Epithelial cell of esophagus (primary cell): ENCODE measurements around the gene NDST3.

Experiments used
- DNase-seq: peaks from one replicate; pipeline ENCODE4 v3.0.0; 2010; ENCODE audit warnings: low read depth
- H3K4me3 ChIP-seq: 2 replicates; pipeline ENCODE4 v1.5.1; 2011; ENCODE audit warnings: mild to moderate bottlenecking, low read length, control low read depth
- TF ChIP-seq, protein P1 (sequence below): IDR thresholded peaks from 2 replicates; pipeline ENCODE4 v1.5.1; 2011; ENCODE audit warnings: low read depth, mild to moderate bottlenecking, low read length, control low read depth, inconsistent platforms; ENCODE audit not compliant: insufficient read depth; ENCODE audit errors: missing control alignments

The NDST3 gene

GRCh38 chr4:118282692-118283091 lies 248.4 kb downstream of the NDST3 start:
- DNase-seq, result peak; percentile 90
- TF ChIP-seq, protein P1, sequence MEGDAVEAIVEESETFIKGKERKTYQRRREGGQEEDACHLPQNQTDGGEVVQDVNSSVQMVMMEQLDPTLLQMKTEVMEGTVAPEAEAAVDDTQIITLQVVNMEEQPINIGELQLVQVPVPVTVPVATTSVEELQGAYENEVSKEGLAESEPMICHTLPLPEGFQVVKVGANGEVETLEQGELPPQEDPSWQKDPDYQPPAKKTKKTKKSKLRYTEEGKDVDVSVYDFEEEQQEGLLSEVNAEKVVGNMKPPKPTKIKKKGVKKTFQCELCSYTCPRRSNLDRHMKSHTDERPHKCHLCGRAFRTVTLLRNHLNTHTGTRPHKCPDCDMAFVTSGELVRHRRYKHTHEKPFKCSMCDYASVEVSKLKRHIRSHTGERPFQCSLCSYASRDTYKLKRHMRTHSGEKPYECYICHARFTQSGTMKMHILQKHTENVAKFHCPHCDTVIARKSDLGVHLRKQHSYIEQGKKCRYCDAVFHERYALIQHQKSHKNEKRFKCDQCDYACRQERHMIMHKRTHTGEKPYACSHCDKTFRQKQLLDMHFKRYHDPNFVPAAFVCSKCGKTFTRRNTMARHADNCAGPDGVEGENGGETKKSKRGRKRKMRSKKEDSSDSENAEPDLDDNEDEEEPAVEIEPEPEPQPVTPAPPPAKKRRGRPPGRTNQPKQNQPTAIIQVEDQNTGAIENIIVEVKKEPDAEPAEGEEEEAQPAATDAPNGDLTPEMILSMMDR, result no peak
- H3K4me3 ChIP-seq, result no peak overlapping the region

- H3K4me3 ChIP-seq, result no peak overlapping the region
- TF ChIP-seq, protein P1, result no peak
- DNase-seq, result peak; percentile 55
Measured at GRCh38 chr4:118284169-118284568, 249.9 kb downstream of the NDST3 start.

DNA sequence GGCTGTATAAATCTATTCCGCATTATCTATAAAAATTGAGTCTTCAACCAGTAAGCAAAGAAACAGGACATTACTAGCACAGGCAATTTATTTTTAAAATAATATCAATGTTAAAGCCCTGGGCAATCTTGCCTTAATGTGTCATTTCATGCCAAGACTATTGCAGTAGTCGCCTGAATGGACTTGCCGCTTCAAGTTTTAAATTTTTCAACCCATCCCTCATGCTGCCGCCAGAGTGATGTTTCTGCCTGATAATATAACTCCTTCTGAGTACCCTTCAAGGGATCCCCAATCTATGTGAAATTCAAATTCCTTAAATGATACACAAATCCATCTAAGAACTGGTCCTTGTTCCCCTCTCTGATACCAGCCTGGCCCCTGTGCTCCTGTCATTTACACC lies 251.6 kb downstream of the NDST3 start:
- peak; percentile 59 for DNase-seq
- no peak overlapping the region for H3K4me3 ChIP-seq
- TF ChIP-seq, protein P1, result no peak

DNA sequence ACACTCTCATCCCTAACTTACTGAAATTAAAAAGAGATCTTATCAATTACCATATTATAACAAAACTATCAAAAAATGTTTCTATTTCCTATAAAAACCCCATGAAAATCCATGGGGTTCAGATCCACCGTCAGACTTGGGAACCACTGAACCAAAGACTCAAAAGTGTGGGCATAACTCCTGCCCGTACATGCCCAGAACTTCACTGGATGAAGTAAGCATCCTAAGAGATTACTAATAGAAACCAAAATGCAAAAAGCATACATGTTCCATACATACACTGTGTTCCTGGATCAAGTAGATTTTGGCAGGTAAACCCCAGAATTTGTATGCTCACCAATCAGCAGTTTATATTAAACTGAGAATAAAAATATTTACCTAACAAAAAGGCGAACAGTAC lies 252.4 kb downstream of the NDST3 start:
- DNase-seq, result peak; percentile 90
- no peak overlapping the region for H3K4me3 ChIP-seq
- TF ChIP-seq, protein P1, result no peak

GRCh38 chr4:118287711-118288451 lies 253.6 kb downstream of the NDST3 start:
- no peak overlapping the region for H3K4me3 ChIP-seq
- TF ChIP-seq, protein P1, result no peak
- DNase-seq, result peak; percentile 79

DNA sequence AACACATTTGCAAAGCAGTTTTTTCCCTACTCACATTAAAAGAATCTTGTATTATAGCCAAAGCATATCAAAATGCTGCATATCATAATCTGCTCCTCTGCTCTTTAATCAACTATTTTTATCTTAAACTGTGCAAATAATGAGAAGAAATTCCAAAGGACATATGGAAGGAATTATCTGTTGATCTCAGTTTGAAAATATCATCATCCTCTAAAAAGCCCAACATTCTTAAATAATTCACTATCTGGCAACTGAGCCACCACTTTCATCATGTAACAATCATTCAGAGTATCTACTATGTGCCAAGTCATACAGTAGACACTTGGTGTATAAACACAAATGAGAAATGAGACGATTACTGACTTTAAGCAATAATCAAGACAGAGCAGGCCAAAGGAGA lies 255.5 kb downstream of the NDST3 start:
- no peak for DNase-seq
- no peak overlapping the region for H3K4me3 ChIP-seq
- TF ChIP-seq, protein P1, result no peak

GRCh38 chr4:118290951-118291350 lies 256.7 kb downstream of the NDST3 start:
- DNase-seq, result no peak
- no peak overlapping the region for H3K4me3 ChIP-seq
- TF ChIP-seq, protein P1, result no peak
